LoVo (cell line): ENCODE data around the gene ESYT3.
"Not testable (repeated sequence)": the region's sequence is repeated elsewhere in the genome, so short reads cannot be mapped to it uniquely, and the experiment has no call there.

Experiments used
- DNase-seq: peaks from one replicate; pipeline ENCODE4 v3.0.0-alpha.2; 2016; ENCODE audit warnings: low spot score

ESYT3 gene

GRCh38 chr3:138443521-138444503 is 9.4 kb downstream of the ESYT3 start:
- no peak for DNase-seq

DNA sequence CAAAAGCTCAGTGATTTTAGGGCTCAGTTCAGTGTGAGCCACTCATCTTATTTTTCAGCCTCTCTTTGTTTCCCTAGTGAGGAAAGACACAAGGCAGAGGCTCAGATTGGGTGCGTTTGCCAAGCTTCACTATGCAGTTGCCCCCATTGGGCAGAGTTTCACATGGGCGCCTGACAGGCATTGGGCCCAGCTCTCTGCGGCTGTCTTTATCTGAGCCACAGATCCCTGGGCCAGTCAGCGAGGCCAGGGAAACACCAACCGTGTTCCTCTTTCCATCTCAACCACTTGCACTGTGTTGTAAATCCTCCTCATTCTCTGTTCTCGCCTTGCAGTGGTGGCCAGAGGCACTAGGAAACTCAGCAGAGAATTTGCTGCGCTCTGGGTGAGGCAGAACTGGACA is 10.8 kb downstream of the ESYT3 start:
- DNase-seq: no peak

- no peak for DNase-seq
Measured at GRCh38 chr3:138445654-138446053, 11.2 kb downstream of the ESYT3 start.

DNA sequence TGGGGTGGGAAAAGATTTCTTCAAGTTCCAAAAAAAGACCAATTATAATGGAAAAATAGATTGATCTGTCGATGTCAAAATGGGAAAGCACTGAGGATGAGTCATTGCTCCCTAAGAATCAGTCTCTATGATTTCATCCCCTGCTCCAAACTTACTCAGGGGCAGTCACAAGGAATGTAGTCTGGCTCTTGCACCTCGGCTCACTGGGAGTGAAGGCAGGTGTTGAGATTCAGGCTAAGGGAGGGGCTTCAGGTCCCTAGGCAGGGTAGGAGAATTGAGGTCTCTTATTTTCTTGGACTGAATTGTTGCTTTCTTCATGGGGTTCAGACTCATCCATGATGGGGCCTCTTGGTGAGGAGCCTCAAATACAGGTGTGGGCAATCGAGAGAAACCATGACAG is 14.2 kb downstream of the ESYT3 start:
- no peak for DNase-seq

DNA sequence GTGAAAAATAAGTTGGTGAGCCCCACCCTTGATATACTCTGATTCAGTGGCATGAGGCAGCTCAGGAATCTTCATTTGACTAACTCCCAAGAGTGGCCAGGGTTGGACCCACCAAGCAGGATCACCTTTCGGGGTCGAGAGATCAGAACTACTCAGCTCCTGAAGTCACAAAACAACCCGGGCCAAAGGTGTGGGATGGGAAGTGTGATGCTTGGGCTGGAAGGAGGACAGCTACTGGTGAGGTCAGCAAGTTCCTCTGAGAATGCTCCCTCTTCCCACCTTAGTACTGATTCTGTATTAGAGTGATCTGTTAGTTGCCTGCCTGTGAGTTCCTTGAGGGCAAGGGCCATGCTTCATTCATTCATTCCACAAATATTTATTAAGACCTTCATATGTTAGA is 15.1 kb downstream of the ESYT3 start:
- DNase-seq: no peak

GRCh38 chr3:138450181-138450580 is 15.8 kb downstream of the ESYT3 start:
- no peak for DNase-seq

GRCh38 chr3:138450704-138451424 is 16.4 kb downstream of the ESYT3 start:
- no peak for DNase-seq

DNA sequence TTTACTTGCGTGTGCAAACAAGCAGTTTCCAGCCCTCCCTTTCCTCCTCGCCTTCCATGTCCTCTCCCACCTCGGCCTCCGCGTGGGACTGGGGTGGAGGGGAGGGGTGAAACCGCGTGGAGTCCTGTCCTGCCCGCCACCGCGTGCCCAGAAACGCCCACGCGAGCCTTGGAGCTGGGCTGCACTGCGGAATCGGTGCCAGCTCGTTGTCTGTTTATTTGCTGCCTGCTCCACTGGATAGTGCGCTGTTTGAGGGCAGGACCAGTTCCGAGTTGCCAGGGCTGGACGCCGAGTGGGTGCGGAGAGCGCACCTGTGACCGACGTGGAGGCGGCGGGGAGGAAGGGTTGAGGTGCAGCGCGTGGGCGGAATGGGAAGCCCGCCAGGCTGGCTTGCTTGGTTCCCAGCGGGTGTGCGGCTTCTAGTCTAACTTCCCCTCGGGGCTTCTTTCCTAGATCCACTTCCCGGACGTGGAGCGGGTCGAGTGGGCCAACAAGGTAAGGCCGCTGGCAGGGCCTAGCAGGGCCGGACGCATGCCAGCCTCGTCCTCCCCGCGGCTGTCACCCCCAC is 17.3 kb downstream of the ESYT3 start:
- DNase-seq: no peak

DNA sequence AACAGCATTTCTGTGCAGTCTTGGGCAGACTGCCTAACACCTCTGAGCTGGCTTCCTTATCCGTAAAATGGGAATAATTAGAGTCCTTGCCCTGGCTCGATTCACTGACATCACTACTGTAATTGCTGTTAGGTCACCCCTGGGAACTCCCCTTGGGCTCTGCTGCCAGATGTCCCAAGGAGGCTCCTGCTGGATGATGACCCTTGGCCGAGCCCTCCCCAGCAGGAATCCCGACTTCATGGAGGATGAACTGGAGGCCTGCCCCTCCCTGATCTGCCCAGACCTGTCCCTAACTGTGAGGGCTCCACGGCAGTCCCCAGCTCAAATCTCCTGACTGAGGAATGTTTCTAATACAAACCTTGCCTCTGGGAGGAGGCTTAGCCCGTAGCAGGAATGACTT is 18.0 kb downstream of the ESYT3 start:
- DNase-seq: no peak

- not testable (repeated sequence) for DNase-seq
Measured at GRCh38 chr3:138453940-138454339, 19.5 kb downstream of the ESYT3 start.

GRCh38 chr3:138455801-138456716 is 21.6 kb downstream of the ESYT3 start:
- DNase-seq: peak; percentile 9

- no peak for DNase-seq
Measured at GRCh38 chr3:138456961-138457862, 22.8 kb downstream of the ESYT3 start.

DNA sequence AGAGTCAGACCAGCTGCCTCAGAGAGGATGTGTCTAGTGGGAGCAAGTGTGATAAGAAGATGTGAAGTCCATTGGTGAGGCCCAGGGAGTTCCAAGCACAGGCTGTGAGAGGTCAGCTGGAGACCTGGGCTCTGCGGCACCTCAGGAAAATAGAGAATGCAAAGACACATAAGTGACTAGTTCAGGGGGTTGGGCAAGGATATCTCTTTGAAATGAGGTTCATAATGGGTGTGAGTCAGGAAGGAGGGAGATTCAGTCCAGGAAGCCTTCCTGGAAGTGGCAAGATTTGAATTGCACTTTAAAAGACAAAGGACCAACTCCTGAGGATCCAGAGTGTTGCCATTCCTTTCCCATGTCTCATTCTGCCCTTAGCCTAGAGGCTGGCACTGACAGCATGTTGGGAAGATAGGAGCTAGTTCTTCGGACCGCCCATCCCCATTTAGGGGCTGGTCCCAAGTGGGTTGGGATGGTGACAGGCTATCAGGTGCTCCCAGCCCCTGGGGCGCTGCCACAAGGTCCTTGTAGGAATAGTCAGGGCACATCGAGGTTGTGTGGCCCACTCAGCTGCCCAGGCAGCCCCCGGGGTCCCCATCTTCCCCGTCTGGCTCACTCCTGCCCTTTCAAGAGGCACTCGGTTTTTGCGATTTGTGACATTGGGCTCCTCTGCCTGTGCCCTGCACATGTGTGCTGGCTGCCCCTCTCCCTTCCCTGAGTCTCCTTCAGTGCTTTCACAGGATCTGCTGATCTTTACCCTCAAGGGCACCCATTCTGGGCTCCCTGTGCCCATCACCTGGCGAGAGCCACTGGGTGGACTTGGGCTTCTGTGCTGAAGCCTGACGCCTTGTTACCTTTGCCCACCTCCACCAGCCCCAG is 23.7 kb downstream of the ESYT3 start:
- no peak for DNase-seq

- DNase-seq: no peak
Measured at GRCh38 chr3:138458774-138459499, 24.5 kb downstream of the ESYT3 start.

- no peak for DNase-seq
Measured at GRCh38 chr3:138459619-138460535, 25.5 kb downstream of the ESYT3 start.

DNA sequence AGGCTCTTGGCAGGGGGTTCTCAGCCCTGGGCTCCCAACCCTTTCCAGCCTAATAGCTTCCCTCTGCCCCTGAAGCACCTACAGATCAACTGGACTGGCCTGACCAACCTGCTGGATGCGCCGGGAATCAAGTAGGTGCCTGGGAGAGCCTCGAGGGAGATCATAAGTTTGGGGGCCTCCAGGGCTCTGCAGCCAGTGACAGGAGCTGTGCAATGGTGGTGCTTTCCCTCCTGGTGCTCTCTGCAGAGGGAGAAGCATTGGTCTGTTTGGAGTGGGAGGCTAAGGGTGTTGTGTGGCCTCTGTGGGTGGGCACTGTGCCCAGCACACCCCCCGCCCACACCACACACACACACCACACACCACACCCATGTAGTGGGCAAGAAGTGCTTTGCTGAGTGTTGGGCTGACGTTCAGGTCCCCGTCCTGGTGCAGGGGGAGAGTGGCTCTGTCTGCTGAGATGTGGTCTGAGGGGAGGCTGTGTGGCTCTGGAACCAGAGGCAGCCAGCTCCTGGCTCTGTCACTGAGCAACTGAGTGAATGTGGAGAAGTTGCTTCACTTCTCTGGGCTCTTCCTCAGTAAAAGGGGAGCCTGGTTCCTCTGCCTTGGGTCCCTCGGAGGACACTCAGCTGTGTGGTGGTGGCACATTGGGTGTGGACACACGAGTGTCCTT is 26.3 kb downstream of the ESYT3 start:
- DNase-seq: no peak

DNA sequence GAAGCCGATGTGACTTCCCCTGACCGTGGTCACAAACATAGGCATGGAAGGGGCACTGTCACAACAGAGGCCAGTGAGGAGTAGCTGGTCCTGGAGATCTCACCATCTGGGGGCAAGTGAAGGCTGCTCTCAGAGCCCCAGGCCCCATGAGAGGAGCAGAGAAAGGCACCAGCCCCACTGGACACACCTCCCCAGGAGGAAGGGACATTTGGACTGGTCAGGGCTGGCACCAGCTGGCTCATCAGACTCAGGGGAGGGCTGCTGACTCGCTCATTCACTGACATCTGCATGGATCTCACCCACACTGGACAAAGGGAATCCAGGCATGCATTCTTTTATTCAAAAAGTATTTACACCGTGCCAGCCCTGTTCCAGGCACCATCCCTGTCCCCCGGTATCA is 26.8 kb downstream of the ESYT3 start:
- no peak for DNase-seq
